IMR-90 (cell line): ENCODE measurements around the gene FBH1. TPM values are rescaled to one million over a fixed set of nuclear protein-coding genes. Genes with fewer than 3 reads are reported as not detected.

ENCODE experiments used
- ATAC-seq: fragments of 200-7000 bp; cut with Tn5 transposase; 2 replicates; pipeline ENCODE4 v1.9.1; 2020; ENCODE audit warnings: low read depth, mild to moderate bottlenecking, moderate library complexity
- BruUV-seq: library from RNA; stranded (reverse); fragments of 400-500 nt; replicated peaks from 2 replicates; lab custom pipeline; 2021; lab: Mats Ljungman, UMichigan
- CTCF ChIA-PET: fragments of 300-600 bp; formaldehyde crosslinking; extraction: SDS; loops from one replicate; lab custom pipeline; 2021; ENCODE audit warnings: antibody characterized with exemption; lab: Yijun Ruan, JAX
- POLR2A ChIA-PET: fragments of 300-600 bp; sonication (Branson Sonifier 250); formaldehyde crosslinking; loops from one replicate; lab custom pipeline; 2022; ENCODE audit warnings: antibody characterized with exemption; ENCODE audit not compliant: unreplicated experiment; lab: Charles Lee
- DNase-seq: peaks from one replicate; pipeline ENCODE4 v3.0.0; 2013
- H2AFZ ChIP-seq: replicated peaks from 2 replicates; pipeline ENCODE3; 2013; ENCODE audit warnings: low read length, mild to moderate bottlenecking; ENCODE audit not compliant: poor library complexity
- H2AK5ac ChIP-seq: 2 replicates; pipeline ENCODE4 v1.6.1; 2013; ENCODE audit warnings: low read depth, low read length, inconsistent platforms
- H2AK9ac ChIP-seq: replicated peaks from 2 replicates; pipeline ENCODE3; 2013; ENCODE audit warnings: mild to moderate bottlenecking, low read depth, low read length, moderate library complexity; ENCODE audit not compliant: poor library complexity
- H2BK120ac ChIP-seq: 2 replicates; pipeline ENCODE4 v1.6.1; 2013; ENCODE audit warnings: low read depth, low read length, inconsistent platforms
- H2BK15ac ChIP-seq: 3 replicates; pipeline ENCODE4 v1.6.1; 2013; ENCODE audit warnings: low read depth, low read length, inconsistent platforms
- H2BK20ac ChIP-seq: 2 replicates; pipeline ENCODE4 v1.6.1; 2013; ENCODE audit warnings: low read depth, mild to moderate bottlenecking, inconsistent platforms, low read length, moderate library complexity
- H2BK5ac ChIP-seq: 2 replicates; pipeline ENCODE4 v1.6.1; 2013; ENCODE audit warnings: mild to moderate bottlenecking, low read depth, low read length, inconsistent platforms; ENCODE audit not compliant: poor library complexity, severe bottlenecking
- H3K14ac ChIP-seq: replicated peaks from 2 replicates; pipeline ENCODE4 v1.6.1; 2013; ENCODE audit warnings: low read depth, low read length, inconsistent platforms
- H3K18ac ChIP-seq: 2 replicates; pipeline ENCODE4 v1.6.1; 2013; ENCODE audit warnings: low read depth, low read length, control low read depth
- H3K23ac ChIP-seq: 2 replicates; pipeline ENCODE4 v1.6.1; 2013; ENCODE audit warnings: low read depth, low read length, inconsistent platforms
- H3K27ac ChIP-seq: 2 replicates; pipeline ENCODE4 v1.5.1; 2013; ENCODE audit warnings: mild to moderate bottlenecking, control low read depth, low read length; ENCODE audit not compliant: insufficient read depth
- H3K27me3 ChIP-seq: 2 replicates; pipeline ENCODE4 v1.6.1; 2013; ENCODE audit warnings: low read length; ENCODE audit not compliant: control insufficient read depth, insufficient read depth
- H3K36me3 ChIP-seq: 2 replicates; pipeline ENCODE4 v1.6.1; 2013; ENCODE audit warnings: low read length, mixed read lengths; ENCODE audit not compliant: control insufficient read depth, insufficient read depth
- H3K4ac ChIP-seq: 2 replicates; pipeline ENCODE4 v1.6.1; 2013; ENCODE audit warnings: low read depth, low read length, inconsistent platforms
- H3K4me1 ChIP-seq: 2 replicates; pipeline ENCODE4 v1.6.1; 2013; ENCODE audit warnings: low read length, mixed read lengths; ENCODE audit not compliant: control insufficient read depth, insufficient read depth
- H3K4me2 ChIP-seq: 2 replicates; pipeline ENCODE4 v1.6.1; 2013; ENCODE audit warnings: low read depth, mild to moderate bottlenecking, control low read depth, low read length, moderate library complexity
- H3K4me3 ChIP-seq: 2 replicates; pipeline ENCODE4 v1.5.1; 2013; ENCODE audit warnings: low read depth, mild to moderate bottlenecking, control low read depth, low read length, moderate library complexity; ENCODE audit not compliant: insufficient read depth
- H3K56ac ChIP-seq: 2 replicates; pipeline ENCODE4 v1.6.1; 2013; ENCODE audit warnings: low read length, inconsistent platforms; ENCODE audit not compliant: insufficient read depth; ENCODE audit errors: extremely low read depth
- H3K79me1 ChIP-seq, 2 experiments: 2 replicates each; pipeline ENCODE4 v1.6.1; 2013; ENCODE audit warnings: low read length in 2 of 2, inconsistent platforms in 1 of 2, low read depth in 1 of 2
- H3K9ac ChIP-seq: 2 replicates; pipeline ENCODE4 v1.6.1; 2013; ENCODE audit warnings: low read depth, low read length, control low read depth
- H3K9me1 ChIP-seq: 2 replicates; pipeline ENCODE4 v1.6.1; 2013; ENCODE audit warnings: low read length, inconsistent platforms; ENCODE audit not compliant: insufficient read depth
- H3K9me3 ChIP-seq: 2 replicates; pipeline ENCODE4 v1.6.1; 2013; ENCODE audit warnings: low read length; ENCODE audit not compliant: control insufficient read depth, insufficient read depth
- H4K20me1 ChIP-seq: 2 replicates; pipeline ENCODE4 v1.6.1; 2013; ENCODE audit warnings: low read length, inconsistent platforms; ENCODE audit not compliant: insufficient read depth
- H4K5ac ChIP-seq: 2 replicates; pipeline ENCODE4 v1.6.1; 2013; ENCODE audit warnings: mild to moderate bottlenecking, low read depth, low read length, control low read depth
- H4K8ac ChIP-seq, 2 experiments: 2 replicates each; pipeline ENCODE4 v1.6.1; 2013; ENCODE audit warnings: low read depth in 2 of 2, low read length in 2 of 2, control low read depth in 1 of 2, inconsistent platforms in 1 of 2
- H4K91ac ChIP-seq: 2 replicates; pipeline ENCODE4 v1.6.1; 2013; ENCODE audit warnings: low read depth, low read length, inconsistent platforms; ENCODE audit not compliant: insufficient read depth
- BHLHE40 ChIP-seq: fragments of 150-350 bp; IDR thresholded peaks from 2 replicates; pipeline ENCODE4 v1.6.1; 2016; ENCODE audit warnings: mild to moderate bottlenecking, low read depth, low read length
- CEBPB ChIP-seq: IDR thresholded peaks from 2 replicates; pipeline ENCODE4 v1.6.1; 2012; ENCODE audit warnings: low read depth, low read length, improper control_type of control experiment
- CHD1 ChIP-seq: IDR thresholded peaks from 2 replicates; pipeline ENCODE4 v1.6.1; 2012; ENCODE audit warnings: low read depth, low read length, improper control_type of control experiment
- CTCF ChIP-seq: conservative IDR thresholded peaks from 2 replicates; pipeline ENCODE4 v1.5.1; 2012; ENCODE audit warnings: mild to moderate bottlenecking, low read depth, low read length, improper control_type of control experiment
- ELK1 ChIP-seq: fragments of 150-350 bp; IDR thresholded peaks from 2 replicates; pipeline ENCODE4 v1.6.1; 2016; ENCODE audit warnings: low read depth, mild to moderate bottlenecking, low read length, moderate library complexity, borderline replicate concordance
- FOS ChIP-seq: fragments of 150-350 bp; IDR thresholded peaks from 2 replicates; pipeline ENCODE4 v1.6.1; 2016; ENCODE audit warnings: low read depth, low read length
- MAFK ChIP-seq: IDR thresholded peaks from 2 replicates; pipeline ENCODE4 v1.6.1; 2012; ENCODE audit warnings: low read depth, low read length, improper control_type of control experiment
- MAZ ChIP-seq: IDR thresholded peaks from 2 replicates; pipeline ENCODE4 v1.6.1; 2012; ENCODE audit warnings: low read depth, mild to moderate bottlenecking, low read length, improper control_type of control experiment, moderate library complexity, borderline replicate concordance
- MXI1 ChIP-seq: IDR thresholded peaks from 2 replicates; pipeline ENCODE4 v1.6.1; 2012; ENCODE audit warnings: low read depth, mild to moderate bottlenecking, low read length, moderate library complexity, borderline replicate concordance
- NFE2L2 ChIP-seq: fragments of 150-350 bp; IDR thresholded peaks from 2 replicates; pipeline ENCODE4 v1.6.1; 2016; ENCODE audit warnings: low read depth, mild to moderate bottlenecking, low read length
- POLR2A ChIP-seq: IDR thresholded peaks from 2 replicates; pipeline ENCODE4 v1.6.1; 2012; ENCODE audit warnings: mild to moderate bottlenecking, low read depth, low read length
- RAD21 ChIP-seq: IDR thresholded peaks from 2 replicates; pipeline ENCODE4 v1.6.1; 2012; ENCODE audit warnings: low read length, improper control_type of control experiment
- RCOR1 ChIP-seq: IDR thresholded peaks from 2 replicates; pipeline ENCODE4 v1.6.1; 2012; ENCODE audit warnings: mild to moderate bottlenecking, low read length, improper control_type of control experiment; ENCODE audit not compliant: insufficient replicate concordance
- RFX5 ChIP-seq: IDR thresholded peaks from 2 replicates; pipeline ENCODE4 v1.8.0; 2012; ENCODE audit warnings: low read depth, mild to moderate bottlenecking, low read length, moderate library complexity
- SMC3 ChIP-seq: fragments of 150-350 bp; IDR thresholded peaks from 2 replicates; pipeline ENCODE4 v1.6.1; 2016; ENCODE audit warnings: low read depth, mild to moderate bottlenecking, antibody characterized with exemption, low read length, moderate library complexity
- USF2 ChIP-seq: fragments of 150-350 bp; IDR thresholded peaks from 2 replicates; pipeline ENCODE4 v1.6.1; 2017; ENCODE audit warnings: mild to moderate bottlenecking, antibody characterized with exemption, low read length, low read depth
- WGBS, 2 experiments: methylation state at CpG; one replicate each; pipeline versions ENCODE4 v1.1.5 to v1.1.7; 2013; ENCODE audit warnings: missing lambda C conversion rate in 2 of 2; ENCODE audit not compliant: insufficient read length in 1 of 2; ENCODE audit errors: extremely low coverage in 2 of 2; 5-methylcytosine and 5-hydroxymethylcytosine counted together
- dilution Hi-C: fragments of 300-500 bp; cut with HindIII; formaldehyde crosslinking; loops from one replicate; pipeline ENCODE4 v1.14.3; 2018; ENCODE audit warnings: low sequenced_read_pairs; ENCODE audit not compliant: unreplicated experiment
- in situ Hi-C: fragments of 300-500 bp; cut with MboI; formaldehyde crosslinking; loops from 3 replicates; pipeline ENCODE4 v1.14.3; 2019; ENCODE audit warnings: low sequenced_read_pairs, inconsistent platforms, mixed read lengths
- intact Hi-C: fragments of 100-400 bp; cut with micrococcal nuclease; formaldehyde crosslinking; loops from 2 replicates; pipeline ENCODE4 v1.10.0; 2022
- polyA plus RNA-seq, 3 experiments: library from polyadenylated mRNA; depleted of rRNA; stranded (reverse); fragments of >200 nt; gene quantifications; 2 replicates each; pipeline ENCODE4 v1.2.3, GENCODE V29; 2012; ENCODE audit warnings: low replicate concordance in 1 of 3
- total RNA-seq: library from RNA; depleted of rRNA; stranded (reverse); fragments of >200 nt; gene quantifications from 2 replicates; pipeline ENCODE4 v1.2.3, GENCODE V29; 2012

The FBH1 gene
- total and polyA plus RNA-seq, 2 of the 4 experiments (the other 2 are of a cell fraction): 59.3 to 72.2 TPM

- Histone ChIP-seq H3K18ac (no peak overlapping the region), H2AK9ac (no peak overlapping the region), H2AFZ (no peak overlapping the region), H2BK20ac (no peak overlapping the region), H3K14ac (no peak overlapping the region), H3K4me3 (no peak overlapping the region), H3K56ac (no peak overlapping the region), H4K5ac (no peak overlapping the region), H3K4me2 (no peak overlapping the region), H3K4me1 (peaks cover 5% of the 10 kb centered on the region; the same call in 1 of the 2 replicates), H3K9me1 (peaks cover 3% of the 10 kb centered on the region; the same call in 1 of the 2 replicates), H2BK120ac (no peak overlapping the region), H2BK5ac (no peak overlapping the region), H3K9ac (no peak overlapping the region), H4K91ac (no peak overlapping the region), H3K36me3 (peaks cover 2% of the 10 kb centered on the region; the same call in 1 of the 2 replicates), H4K8ac (no peak overlapping the region), H4K20me1 (no peaks in the 10 kb centered on the region), H2AK5ac (no peak overlapping the region), H2BK15ac (no peak overlapping the region), H3K4ac (no peak overlapping the region), H3K27ac (no peak overlapping the region), H3K23ac (no peak overlapping the region), H3K27me3 (no peaks in the 10 kb centered on the region), H3K79me1 (peaks cover 9 to 52% of the 10 kb centered on the region in 2 experiments; a peak in 3 of 4 replicates), H3K9me3 (no peaks in the 10 kb centered on the region)
- ChIA-PET POLR2A (no interaction called here), CTCF (no interaction called here)
- BruUV-seq: no TSS peak
- intact Hi-C loops: no loop called here
- no peak for DNase-seq
- 100% methylated on average over 2 of the region's 4 CpGs; no CpG with 5 or more reads in 1 of the 2 experiments for WGBS, 2 experiments
- in situ Hi-C loops: no loop called here
- TF ChIP-seq MXI1 (no peak), MAFK (no peak), RAD21 (no peak), ELK1 (no peak), FOS (no peak), CEBPB (no peak), RFX5 (no peak), SMC3 (no peak), BHLHE40 (no peak), CHD1 (no peak), USF2 (no peak), CTCF (no peak), POLR2A (no peak), MAZ (no peak), RCOR1 (no peak), NFE2L2 (no peak)
- ATAC-seq: no peak
- dilution Hi-C loops: no loop called here
Measured at GRCh38 chr10:5973069-5973468, 83.0 kb downstream of the FBH1 start.
